ENCODE data around the gene ADIPOR2. TPM values are rescaled to one million over a fixed set of nuclear protein-coding genes. Genes with fewer than 3 reads are reported as not detected.
A peak's percentile ranks its signal among the peaks of the same experiment; 100 is the strongest.

ADIPOR2 gene
- total and polyA plus RNA-seq, 8 donors, result 2.9 to 185 (median 26.9) TPM

DNA sequence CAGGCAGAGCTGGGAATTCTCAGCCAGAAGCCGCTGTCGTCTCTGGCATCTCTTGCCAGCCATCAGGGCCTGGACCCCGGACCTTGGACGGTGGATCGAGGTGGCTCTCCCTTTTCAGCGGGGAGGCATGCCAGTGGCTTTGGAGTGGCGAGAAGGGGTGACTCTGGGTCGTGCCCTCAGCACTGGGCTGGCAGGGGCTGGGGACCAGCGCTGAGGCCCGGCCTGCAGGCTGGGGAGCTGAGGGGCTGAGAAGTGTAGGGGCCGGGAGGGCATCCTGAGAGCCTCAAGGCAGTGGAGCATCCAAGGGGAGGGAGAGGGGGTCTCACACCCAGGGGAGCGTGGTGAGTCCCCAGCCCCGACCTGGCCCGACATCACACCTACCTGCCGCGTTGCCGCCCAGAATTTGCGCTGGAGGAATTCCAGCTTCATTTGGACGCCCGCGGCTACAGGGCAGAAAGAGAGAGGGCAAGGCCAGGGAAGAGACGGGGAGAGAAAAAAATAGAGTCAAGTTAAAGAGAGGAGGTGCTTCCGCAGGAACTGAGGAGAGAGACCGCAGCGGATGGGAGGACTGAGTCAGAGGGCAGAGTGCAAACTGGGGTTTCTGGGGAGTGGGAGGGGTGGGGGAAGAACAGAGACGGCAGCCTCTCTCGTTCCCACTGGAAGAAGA, 120.5 kb downstream of the ADIPOR2 start:
- WGBS, 5 donors, result 63 to 74% (median 72%) methylated on average over 19 to 27 of the region's 27 CpGs
- Histone ChIP-seq H3K27me3 (peaks cover 0 to 6% (median 0%) of the 10 kb centered on the region in 3 donors), H3K36me3 (no peaks in the 10 kb centered on the region), H3K27ac (peak overlapping the region in 3 of 5 donors; percentile 35 to 71 (median 63)), H3K4me3 (no peak overlapping the region), H3K4me1 (peaks cover 0 to 16% (median 1%) of the 10 kb centered on the region in 4 donors), H3K9me3 (no peaks in the 10 kb centered on the region)
- TF ChIP-seq EP300 (IDR thresholded peaks at IDR 0.05) (no peak), POLR2AphosphoS5 (IDR thresholded peaks at IDR 0.05) (no peak), POLR2A (IDR thresholded peaks at IDR 0.05) (no peak)
- TF ChIP-seq, protein P1, sequence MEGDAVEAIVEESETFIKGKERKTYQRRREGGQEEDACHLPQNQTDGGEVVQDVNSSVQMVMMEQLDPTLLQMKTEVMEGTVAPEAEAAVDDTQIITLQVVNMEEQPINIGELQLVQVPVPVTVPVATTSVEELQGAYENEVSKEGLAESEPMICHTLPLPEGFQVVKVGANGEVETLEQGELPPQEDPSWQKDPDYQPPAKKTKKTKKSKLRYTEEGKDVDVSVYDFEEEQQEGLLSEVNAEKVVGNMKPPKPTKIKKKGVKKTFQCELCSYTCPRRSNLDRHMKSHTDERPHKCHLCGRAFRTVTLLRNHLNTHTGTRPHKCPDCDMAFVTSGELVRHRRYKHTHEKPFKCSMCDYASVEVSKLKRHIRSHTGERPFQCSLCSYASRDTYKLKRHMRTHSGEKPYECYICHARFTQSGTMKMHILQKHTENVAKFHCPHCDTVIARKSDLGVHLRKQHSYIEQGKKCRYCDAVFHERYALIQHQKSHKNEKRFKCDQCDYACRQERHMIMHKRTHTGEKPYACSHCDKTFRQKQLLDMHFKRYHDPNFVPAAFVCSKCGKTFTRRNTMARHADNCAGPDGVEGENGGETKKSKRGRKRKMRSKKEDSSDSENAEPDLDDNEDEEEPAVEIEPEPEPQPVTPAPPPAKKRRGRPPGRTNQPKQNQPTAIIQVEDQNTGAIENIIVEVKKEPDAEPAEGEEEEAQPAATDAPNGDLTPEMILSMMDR (IDR thresholded peaks at IDR 0.05), result no peak
- intact Hi-C loops (cut with DNase I; ENCODE audit: low total_unique reads), result no loop called here
- DNase-seq, result no peak

DNA sequence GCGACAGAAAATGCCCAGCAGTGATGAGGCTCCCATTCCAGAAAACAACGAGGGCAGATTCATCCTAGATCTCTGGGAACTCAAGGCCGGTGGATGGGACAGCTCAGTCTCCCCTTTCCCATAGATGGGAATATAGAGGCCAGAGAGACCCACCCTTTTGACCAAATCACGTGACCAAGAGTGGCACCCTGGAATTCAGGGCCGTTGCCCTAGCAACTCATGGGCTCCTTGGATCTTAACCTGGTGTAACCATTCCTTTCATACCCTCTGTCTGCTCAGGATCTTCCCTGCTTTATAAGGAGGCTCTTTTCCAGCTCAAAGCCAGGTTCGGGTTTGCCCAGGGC, 121.0 kb downstream of the ADIPOR2 start:
- 73 to 83% (median 80%) methylated on average over 6 of the region's 6 CpGs for WGBS, 5 donors
- Histone ChIP-seq H3K4me3 (no peak overlapping the region), H3K27me3 (peaks cover 0 to 8% (median 0%) of the 10 kb centered on the region in 3 donors), H3K27ac (peak overlapping the region in 3 of 5 donors; percentile 35 to 71 (median 63)), H3K4me1 (peaks cover 0 to 16% (median 0%) of the 10 kb centered on the region in 4 donors), H3K36me3 (no peaks in the 10 kb centered on the region), H3K9me3 (no peaks in the 10 kb centered on the region)
- intact Hi-C loops (cut with DNase I; ENCODE audit: low total_unique reads), result no loop called here
- DNase-seq, result no peak
- TF ChIP-seq POLR2A (IDR thresholded peaks at IDR 0.05) (no peak), POLR2AphosphoS5 (IDR thresholded peaks at IDR 0.05) (no peak), EP300 (IDR thresholded peaks at IDR 0.05) (no peak)
- TF ChIP-seq, protein P1 (IDR thresholded peaks at IDR 0.05), result no peak

DNA sequence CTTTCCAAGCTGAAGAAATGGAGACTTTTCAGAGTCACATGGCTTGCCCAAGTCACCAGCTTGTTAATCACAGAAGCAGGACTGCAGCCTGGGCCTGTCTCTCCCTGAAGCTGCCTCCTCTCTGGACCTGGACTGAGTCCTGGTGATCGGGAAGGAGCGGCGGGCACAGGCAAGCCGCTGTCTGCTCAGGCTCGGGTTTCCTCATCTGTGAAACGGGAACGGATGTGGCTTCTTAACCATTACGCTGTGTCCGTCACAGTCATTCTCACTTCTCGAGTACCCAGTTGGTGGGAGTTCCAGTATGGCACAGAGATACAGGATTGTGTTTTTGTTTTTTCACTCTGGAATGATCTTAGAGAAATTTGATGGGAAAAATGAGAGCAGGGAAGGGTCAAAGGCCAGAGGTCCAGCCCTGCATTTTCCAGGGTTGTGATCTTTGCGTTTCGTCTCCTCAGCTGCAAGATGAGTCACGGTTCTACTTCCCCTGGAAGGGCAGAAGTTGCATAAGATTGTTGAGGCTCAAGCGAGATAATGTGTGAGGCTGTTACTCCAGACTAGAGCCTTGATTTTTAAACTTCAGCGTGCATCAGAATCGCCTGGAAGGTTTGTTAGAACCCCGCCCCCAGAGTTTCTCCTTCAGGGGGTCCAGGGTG, 121.9 kb downstream of the ADIPOR2 start:
- Histone ChIP-seq H3K36me3 (no peaks in the 10 kb centered on the region), H3K4me1 (peaks cover 0 to 16% (median 0%) of the 10 kb centered on the region in 4 donors), H3K4me3 (no peak overlapping the region), H3K27ac (peak overlapping the region in 4 of 5 donors; percentile 16 to 71 (median 49)), H3K9me3 (no peaks in the 10 kb centered on the region), H3K27me3 (peaks cover 0 to 8% (median 0%) of the 10 kb centered on the region in 3 donors)
- 51 to 87% (median 72%) methylated on average over 17 of the region's 17 CpGs for whole genome bisulfite sequencing, 5 donors
- intact Hi-C loops (cut with DNase I; ENCODE audit: low total_unique reads), result no loop called here
- DNase-seq, result peak in 1 of 2 donors; percentile 39
- TF ChIP-seq, protein P1 (IDR thresholded peaks at IDR 0.05), result no peak
- TF ChIP-seq POLR2AphosphoS5 (IDR thresholded peaks at IDR 0.05), result peak in 1 of 3 donors; percentile 35

DNA sequence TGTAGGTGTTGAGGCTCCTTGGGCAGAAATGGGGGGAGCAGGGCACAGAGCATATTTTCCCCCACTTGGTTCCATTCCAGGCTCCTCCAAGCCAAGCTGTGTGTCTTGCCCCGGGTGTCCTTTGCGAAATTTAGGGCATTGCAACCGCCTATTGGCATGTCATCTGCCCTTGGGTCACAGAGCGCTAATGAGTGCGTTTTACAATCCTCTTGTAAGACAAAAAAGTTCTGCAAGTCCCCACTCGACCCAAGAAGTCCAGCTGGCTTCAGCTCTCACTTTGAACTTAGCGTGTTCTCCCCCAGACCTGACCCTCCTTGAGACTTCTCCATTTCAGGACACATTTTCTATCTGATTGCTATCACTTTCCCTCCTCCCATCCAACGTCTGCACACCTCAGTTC, 123.4 kb downstream of the ADIPOR2 start:
- H3K27me3 ChIP-seq, result peaks cover 0 to 12% (median 0%) of the 10 kb centered on the region in 3 donors
- TF ChIP-seq POLR2AphosphoS5 (IDR thresholded peaks at IDR 0.05), result no peak
- TF ChIP-seq, protein P1 (IDR thresholded peaks at IDR 0.05), result no peak
- no peak for TF ChIP-seq POLR2A (IDR thresholded peaks at IDR 0.05)
- TF ChIP-seq EP300 (IDR thresholded peaks at IDR 0.05), result no peak
- H3K27ac ChIP-seq, result no peak overlapping the region
- intact Hi-C loops (cut with DNase I; ENCODE audit: low total_unique reads), result no loop called here
- H3K4me1 ChIP-seq, result peaks cover 0 to 16% (median 0%) of the 10 kb centered on the region in 4 donors
- DNase-seq, result no peak
- no peak overlapping the region for H3K4me3 ChIP-seq
- no peaks in the 10 kb centered on the region for H3K36me3 ChIP-seq
- no peaks in the 10 kb centered on the region for H3K9me3 ChIP-seq
- 68 to 82% (median 76%) methylated on average over 8 of the region's 8 CpGs for WGBS, 5 donors

Data from stomach (tissue), 9 donors.